Left lobe of liver (tissue), 1 donor: ENCODE results near the gene CRYBG3. TPM values are rescaled to one million over a fixed set of nuclear protein-coding genes. Genes with fewer than 3 reads are reported as not detected.

Source experiments
- total RNA-seq: library from RNA; stranded (reverse); gene quantifications from one replicate; pipeline ENCODE4 v1.2.1, GENCODE V29; 2021
- donor health status: DM: no; HTN: yes; CAD: no.

The CRYBG3 gene
- total RNA-seq, 1 donor from 2014 or later, result 4.7 TPM

Other genes starting within 250 kb of the CRYBG3 start
- 2.7 TPM for gene ARL6, start 57.3 kb upstream of the CRYBG3 start, total RNA-seq
- gene RIOX2, start 150.4 kb downstream of the CRYBG3 start, total RNA-seq, result 10.1 TPM
- gene GABRR3, start 213.3 kb downstream of the CRYBG3 start, total RNA-seq, result not detected